Stomach (tissue), 4 donors: ENCODE results near the gene ABCA7.

Experiments
- POLR2A ChIP-seq, 4 donors: fragments of 450-650 bp; IDR thresholded peaks; one replicate each; pipeline ENCODE4 v1.6.1; 2016; ENCODE audit warnings: antibody characterized with exemption in 4 of 4, control low read depth in 2 of 4, mild to moderate bottlenecking in 1 of 4, moderate library complexity in 1 of 4
- POLR2AphosphoS5 ChIP-seq, 3 donors: sonication (generic); formaldehyde crosslinking; IDR thresholded peaks; one replicate each; pipeline ENCODE4 v1.6.1; 2016; ENCODE audit warnings: antibody characterized with exemption in 3 of 3
- TF ChIP-seq, protein P1 (sequence below), 7 experiments: fragments of 450-650 bp in 4 of 7; fragments of 200-600 bp in 3 of 7; sonication (generic) in 3 of 7; IDR thresholded peaks; one replicate each; pipeline ENCODE4 v1.5.1; 2016 to 2019; ENCODE audit warnings: antibody characterized with exemption in 7 of 7, control low read depth in 2 of 7, mild to moderate bottlenecking in 1 of 7

DNA sequence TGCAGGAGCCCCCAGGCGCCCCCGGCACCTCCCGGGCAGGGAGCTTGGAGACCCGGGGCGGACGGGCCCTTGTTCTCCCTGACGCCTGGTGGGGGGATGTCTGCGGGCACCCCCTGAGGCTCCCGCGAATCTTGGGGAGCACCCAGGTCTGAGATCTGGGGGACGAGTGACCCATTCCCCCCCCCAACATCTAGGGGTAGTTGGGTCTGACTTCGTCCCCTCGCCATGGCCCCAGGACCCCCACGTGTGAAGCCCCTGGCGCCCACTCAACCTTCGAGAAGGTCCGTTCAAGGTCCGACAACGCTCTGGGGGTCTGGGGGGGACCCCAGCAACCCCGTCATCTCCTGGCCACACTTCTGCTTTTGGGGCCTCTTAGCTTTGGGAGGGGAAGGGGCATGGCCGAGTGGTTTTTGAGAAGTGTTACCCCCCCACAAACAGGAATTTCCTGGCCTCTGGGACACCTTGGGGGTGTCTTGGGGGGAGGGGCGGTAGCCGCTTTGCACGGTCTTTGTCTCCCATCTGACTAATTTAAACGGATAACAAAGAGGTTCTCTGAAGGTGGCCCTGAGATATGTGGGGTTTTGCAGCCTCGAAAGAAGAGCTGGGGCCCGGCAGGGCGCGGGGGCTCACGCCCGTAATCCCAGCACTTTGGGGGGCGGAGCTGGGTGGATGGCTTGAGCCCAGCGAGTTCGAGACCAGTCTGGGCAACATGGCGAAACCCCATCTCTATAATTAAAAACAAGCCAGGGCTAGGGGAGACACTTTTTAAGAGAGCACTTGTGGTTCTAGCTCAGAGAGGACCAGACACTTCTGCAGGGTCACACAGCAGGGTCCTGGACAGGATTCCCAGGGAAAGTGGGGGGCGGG is 12.9 kb upstream of the ABCA7 start:
- TF ChIP-seq, protein P1, sequence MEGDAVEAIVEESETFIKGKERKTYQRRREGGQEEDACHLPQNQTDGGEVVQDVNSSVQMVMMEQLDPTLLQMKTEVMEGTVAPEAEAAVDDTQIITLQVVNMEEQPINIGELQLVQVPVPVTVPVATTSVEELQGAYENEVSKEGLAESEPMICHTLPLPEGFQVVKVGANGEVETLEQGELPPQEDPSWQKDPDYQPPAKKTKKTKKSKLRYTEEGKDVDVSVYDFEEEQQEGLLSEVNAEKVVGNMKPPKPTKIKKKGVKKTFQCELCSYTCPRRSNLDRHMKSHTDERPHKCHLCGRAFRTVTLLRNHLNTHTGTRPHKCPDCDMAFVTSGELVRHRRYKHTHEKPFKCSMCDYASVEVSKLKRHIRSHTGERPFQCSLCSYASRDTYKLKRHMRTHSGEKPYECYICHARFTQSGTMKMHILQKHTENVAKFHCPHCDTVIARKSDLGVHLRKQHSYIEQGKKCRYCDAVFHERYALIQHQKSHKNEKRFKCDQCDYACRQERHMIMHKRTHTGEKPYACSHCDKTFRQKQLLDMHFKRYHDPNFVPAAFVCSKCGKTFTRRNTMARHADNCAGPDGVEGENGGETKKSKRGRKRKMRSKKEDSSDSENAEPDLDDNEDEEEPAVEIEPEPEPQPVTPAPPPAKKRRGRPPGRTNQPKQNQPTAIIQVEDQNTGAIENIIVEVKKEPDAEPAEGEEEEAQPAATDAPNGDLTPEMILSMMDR (IDR thresholded peaks at IDR 0.05): no peak
- TF ChIP-seq POLR2A (IDR thresholded peaks at IDR 0.05) (no peak), POLR2AphosphoS5 (IDR thresholded peaks at IDR 0.05) (no peak)
